ENCODE data around the gene BATF. TPM values are rescaled to one million over a fixed set of nuclear protein-coding genes. Genes with fewer than 3 reads are reported as not detected.
A peak's percentile ranks its signal among the peaks of the same experiment; 100 is the strongest.

Gene BATF
- total RNA-seq, 3 donors from 2014 or later = 1.7 to 3.0 (median 2.3) TPM

DNA sequence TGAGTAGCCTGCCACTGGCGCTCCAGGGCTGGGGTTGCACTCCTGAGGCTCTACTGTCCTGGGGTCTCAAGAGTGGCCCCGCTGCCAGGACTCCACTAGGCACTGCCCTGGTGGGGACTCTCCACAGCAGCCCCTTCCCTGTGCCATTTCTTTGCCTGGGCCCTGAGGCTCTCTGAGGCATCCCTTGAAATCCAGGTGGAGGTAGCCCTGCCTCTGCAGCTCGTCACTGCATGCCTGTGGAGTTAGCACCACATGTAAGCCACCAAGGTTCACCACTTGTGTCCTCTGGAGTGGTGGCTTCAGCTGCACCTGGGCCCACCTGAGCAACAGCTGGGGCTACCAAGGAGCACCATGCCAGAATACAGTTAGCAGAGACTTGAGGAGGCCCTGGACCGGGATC lies 39.9 kb upstream of the BATF start:
- H3K4me1 ChIP-seq (ENCODE audit: low read depth) = no peaks in the 10 kb centered on the region
- intact Hi-C loops (cut with DNase I, micrococcal nuclease) = loop anchor here in 1 of 2 donors (10.0 kb wide), 1 partner anchor 338 kb away; no protein-coding TSS in a partner anchor
- no peak overlapping the region for H3K4me3 ChIP-seq
- H3K36me3 ChIP-seq (ENCODE audit: low read depth) = no peaks in the 10 kb centered on the region
- H3K9me3 ChIP-seq = no peaks in the 10 kb centered on the region
- ATAC-seq (no peak), DNase-seq (no peak)
- TF ChIP-seq, protein P1, sequence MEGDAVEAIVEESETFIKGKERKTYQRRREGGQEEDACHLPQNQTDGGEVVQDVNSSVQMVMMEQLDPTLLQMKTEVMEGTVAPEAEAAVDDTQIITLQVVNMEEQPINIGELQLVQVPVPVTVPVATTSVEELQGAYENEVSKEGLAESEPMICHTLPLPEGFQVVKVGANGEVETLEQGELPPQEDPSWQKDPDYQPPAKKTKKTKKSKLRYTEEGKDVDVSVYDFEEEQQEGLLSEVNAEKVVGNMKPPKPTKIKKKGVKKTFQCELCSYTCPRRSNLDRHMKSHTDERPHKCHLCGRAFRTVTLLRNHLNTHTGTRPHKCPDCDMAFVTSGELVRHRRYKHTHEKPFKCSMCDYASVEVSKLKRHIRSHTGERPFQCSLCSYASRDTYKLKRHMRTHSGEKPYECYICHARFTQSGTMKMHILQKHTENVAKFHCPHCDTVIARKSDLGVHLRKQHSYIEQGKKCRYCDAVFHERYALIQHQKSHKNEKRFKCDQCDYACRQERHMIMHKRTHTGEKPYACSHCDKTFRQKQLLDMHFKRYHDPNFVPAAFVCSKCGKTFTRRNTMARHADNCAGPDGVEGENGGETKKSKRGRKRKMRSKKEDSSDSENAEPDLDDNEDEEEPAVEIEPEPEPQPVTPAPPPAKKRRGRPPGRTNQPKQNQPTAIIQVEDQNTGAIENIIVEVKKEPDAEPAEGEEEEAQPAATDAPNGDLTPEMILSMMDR (IDR thresholded peaks at IDR 0.05) = no peak

DNA sequence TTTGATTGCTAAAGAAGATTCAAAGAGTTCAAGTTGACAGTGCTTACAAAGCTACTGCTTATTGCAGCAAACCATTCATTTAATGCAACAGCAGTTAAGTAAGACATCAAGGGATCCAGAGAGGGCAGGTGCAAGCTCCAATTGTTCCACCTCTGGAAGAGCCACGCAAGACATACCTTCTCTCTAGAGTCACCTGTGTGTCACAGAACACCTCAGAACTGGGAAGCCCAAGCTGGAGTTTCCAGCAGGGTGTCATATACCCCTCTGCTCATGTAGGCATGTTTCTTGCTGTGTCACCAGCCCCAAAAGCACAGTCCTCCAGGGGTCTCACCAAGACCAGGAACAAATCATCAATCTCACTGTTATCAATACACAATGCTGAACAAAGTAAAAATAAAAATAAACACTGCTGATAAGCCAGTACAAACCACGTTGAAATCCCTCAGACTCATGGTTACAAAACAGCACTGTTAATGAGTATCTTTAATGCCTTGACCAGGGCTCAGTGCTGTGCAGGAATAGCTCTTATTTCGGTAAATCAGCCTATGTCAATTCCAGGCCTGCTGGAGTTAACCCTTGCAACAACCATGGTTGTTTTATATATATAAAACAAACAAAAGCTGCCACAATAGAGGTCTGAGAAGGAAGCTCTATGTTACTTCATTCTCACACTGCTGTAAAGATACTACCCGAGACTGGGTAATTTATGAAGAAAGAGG lies 37.4 kb upstream of the BATF start:
- Histone ChIP-seq H3K4me1 (ENCODE audit: low read depth) (no peaks in the 10 kb centered on the region), H3K4me3 (no peak overlapping the region), H3K9me3 (no peaks in the 10 kb centered on the region), H3K36me3 (ENCODE audit: low read depth) (no peaks in the 10 kb centered on the region)
- intact Hi-C loops (cut with DNase I, micrococcal nuclease) = loop anchor here in 1 of 2 donors (5.0 to 10.0 kb wide), 2 partner anchors 173 to 340 kb away; no protein-coding TSS in a partner anchor
- DNase-seq (no peak), ATAC-seq (no peak)
- TF ChIP-seq, protein P1 (IDR thresholded peaks at IDR 0.05) = no peak

DNA sequence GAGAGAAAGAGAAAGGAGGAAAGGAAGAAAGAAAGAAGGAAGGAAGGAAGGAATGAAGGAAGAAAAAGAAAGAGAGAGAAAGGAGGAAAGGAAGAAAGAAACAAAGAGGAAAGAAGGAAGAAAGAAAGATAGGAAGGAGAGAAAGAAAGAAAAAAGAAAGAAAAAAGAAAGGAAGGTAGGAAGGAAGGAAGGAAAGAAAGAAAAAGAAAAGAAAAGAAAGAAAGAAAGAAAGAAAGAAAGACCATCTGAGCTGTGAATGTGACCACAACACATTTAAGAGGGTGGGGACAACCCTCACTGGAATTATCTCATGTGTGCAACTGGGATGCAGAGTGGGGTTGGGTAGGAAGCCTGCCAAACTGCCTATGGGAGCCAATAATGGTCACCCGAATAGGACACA lies 36.0 kb upstream of the BATF start:
- no peaks in the 10 kb centered on the region for H3K9me3 ChIP-seq
- TF ChIP-seq, protein P1 (IDR thresholded peaks at IDR 0.05) = no peak
- no peaks in the 10 kb centered on the region for H3K4me1 ChIP-seq (ENCODE audit: low read depth)
- intact Hi-C loops (cut with DNase I, micrococcal nuclease) = loop anchor here in 1 of 2 donors (5.0 to 10.0 kb wide), 2 partner anchors 174 to 342 kb away; no protein-coding TSS in a partner anchor
- ATAC-seq (no peak), DNase-seq (no peak)
- H3K36me3 ChIP-seq (ENCODE audit: low read depth) = no peaks in the 10 kb centered on the region
- no peak overlapping the region for H3K4me3 ChIP-seq

DNA sequence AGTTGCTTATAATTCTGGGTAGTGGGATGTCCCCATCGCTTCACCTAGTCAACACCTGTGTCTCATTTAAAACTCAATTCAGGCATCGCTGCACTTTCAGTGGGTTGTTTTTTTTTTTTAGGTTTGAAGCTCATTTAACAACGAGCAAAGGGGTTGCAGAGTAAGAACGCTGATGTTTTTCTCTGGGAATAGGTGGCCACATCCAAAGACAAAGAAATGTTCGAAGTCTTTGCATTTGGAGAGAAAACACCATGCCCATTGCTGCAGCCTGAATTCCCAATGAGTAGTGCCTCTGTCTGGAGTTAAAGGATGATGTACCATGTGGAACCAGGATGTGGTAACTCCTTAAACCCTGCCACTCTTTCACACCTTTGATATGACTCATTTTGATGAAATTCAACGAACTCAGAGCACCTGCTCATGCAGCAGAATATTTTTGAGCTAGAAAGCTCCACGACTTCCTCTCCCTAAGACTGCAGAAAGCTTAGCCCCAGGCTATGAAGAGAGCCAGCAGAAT lies 35.1 kb upstream of the BATF start:
- TF ChIP-seq, protein P1 (IDR thresholded peaks at IDR 0.05) = no peak
- DNase-seq (no peak), ATAC-seq (peak; percentile 51)
- intact Hi-C loops (cut with DNase I, micrococcal nuclease) = loop anchor here in 1 of 2 donors (5.0 to 10.0 kb wide), 2 partner anchors 175 to 342 kb away; no protein-coding TSS in a partner anchor
- H3K4me3 ChIP-seq = no peak overlapping the region
- H3K4me1 ChIP-seq (ENCODE audit: low read depth) = no peaks in the 10 kb centered on the region
- H3K9me3 ChIP-seq = no peaks in the 10 kb centered on the region
- no peaks in the 10 kb centered on the region for H3K36me3 ChIP-seq (ENCODE audit: low read depth)

DNA sequence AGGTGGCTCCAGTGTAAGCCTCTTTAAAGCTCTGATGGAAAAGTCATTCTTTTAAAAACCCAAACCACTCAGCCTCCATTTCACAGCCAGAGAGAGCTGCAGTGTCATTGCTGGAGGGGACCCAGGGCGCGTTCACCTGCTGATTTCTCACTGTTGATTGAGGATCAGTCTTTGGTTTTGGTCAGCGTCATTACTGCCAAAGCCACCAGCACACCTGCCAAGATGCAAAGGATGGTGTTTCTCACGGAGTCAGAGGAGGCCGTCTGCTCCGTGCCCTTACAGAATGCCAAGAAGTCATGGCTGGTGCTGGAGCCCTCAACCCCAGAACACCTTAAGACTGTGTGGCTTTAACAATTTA lies 32.8 kb upstream of the BATF start:
- Histone ChIP-seq H3K36me3 (ENCODE audit: low read depth) (no peaks in the 10 kb centered on the region), H3K4me1 (ENCODE audit: low read depth) (no peaks in the 10 kb centered on the region), H3K9me3 (no peaks in the 10 kb centered on the region), H3K4me3 (no peak overlapping the region)
- DNase-seq = no peak
- TF ChIP-seq, protein P1 (IDR thresholded peaks at IDR 0.05) = no peak
- intact Hi-C loops (cut with DNase I, micrococcal nuclease) = loop anchor here in 1 of 2 donors (5.0 to 10.0 kb wide), 2 partner anchors 177 to 345 kb away; no protein-coding TSS in a partner anchor
- no peak for ATAC-seq
